Measurements from ENCODE around the gene KRT6B. TPM values are rescaled to one million over a fixed set of nuclear protein-coding genes. Genes with fewer than 3 reads are reported as not detected.

The KRT6B gene
- total and polyA plus RNA-seq, 2 of the 8 experiments (the other 6 are each of a cell fraction or from before 2014, with no cell fraction given): not detected

GRCh38 chr12:52488736-52489135, 36.8 kb upstream of the KRT6B start (continued):
- TF ChIP-seq SP2 (IDR thresholded peaks at IDR 0.05; ENCODE audit: low read length) (no peak), RNF2 (IDR thresholded peaks at IDR 0.05; ENCODE audit: borderline replicate concordance, low read depth, low read length, missing control alignments, poor library complexity, severe bottlenecking) (no peak), CHD1 (IDR thresholded peaks at IDR 0.05; ENCODE audit: low read depth, low read length) (no peak), TAF7 (optimal IDR thresholded peaks at IDR 0.05; ENCODE audit: borderline replicate concordance, low read depth, low read length) (no peak), ZNF274 (IDR thresholded peaks at IDR 0.05; ENCODE audit: borderline replicate concordance, extremely low read depth, low read length) (no peak), NANOG (IDR thresholded peaks at IDR 0.05; ENCODE audit: insufficient read depth, low read depth, low read length, poor library complexity, severe bottlenecking) (no peak), GTF2F1 (IDR thresholded peaks at IDR 0.05; ENCODE audit: borderline replicate concordance, low read depth, low read length) (no peak), PHF8 (conservative IDR thresholded peaks at IDR 0.05; ENCODE audit: low read depth, low read length) (no peak), CTCF (IDR thresholded peaks at IDR 0.05; ENCODE audit: control extremely low read depth in 1 of 3, insufficient read depth in 1 of 3, low read depth in 1 of 3, low read length in 3 of 3) (no peak), MAFK (IDR thresholded peaks at IDR 0.05; ENCODE audit: low read depth, low read length) (no peak), CBX5 (IDR thresholded peaks at IDR 0.05; ENCODE audit: low read depth, low read length) (no peak), CREB1 (IDR thresholded peaks at IDR 0.05) (no peak), TBP (IDR thresholded peaks at IDR 0.05; ENCODE audit: low read depth, low read length) (no peak), ATF2 (IDR thresholded peaks at IDR 0.05; ENCODE audit: low read length) (no peak), CHD2 (IDR thresholded peaks at IDR 0.05; ENCODE audit: low read length) (no peak), HDAC2 (IDR thresholded peaks at IDR 0.05; ENCODE audit: borderline replicate concordance in 1 of 2, low read depth in 2 of 2, low read length in 2 of 2) (no peak)
